Limb (tissue), 2 donors: Measurements from ENCODE around the gene OSBP2.
A peak's percentile ranks its signal among the peaks of the same experiment; 100 is the strongest.
"Not testable (repeated sequence)": the region's sequence is repeated elsewhere in the genome, so short reads cannot be mapped to it uniquely, and the experiment has no call there.

Source experiments
- DNase-seq, 2 donors: peaks; one replicate each; pipeline ENCODE4 v3.0.0-alpha.2; 2016; ENCODE audit errors: extremely low spot score in 2 of 2

The OSBP2 gene

GRCh38 chr22:30676565-30676964 lies 18.1 kb upstream of the OSBP2 start:
- DNase-seq = not testable (repeated sequence)

DNA sequence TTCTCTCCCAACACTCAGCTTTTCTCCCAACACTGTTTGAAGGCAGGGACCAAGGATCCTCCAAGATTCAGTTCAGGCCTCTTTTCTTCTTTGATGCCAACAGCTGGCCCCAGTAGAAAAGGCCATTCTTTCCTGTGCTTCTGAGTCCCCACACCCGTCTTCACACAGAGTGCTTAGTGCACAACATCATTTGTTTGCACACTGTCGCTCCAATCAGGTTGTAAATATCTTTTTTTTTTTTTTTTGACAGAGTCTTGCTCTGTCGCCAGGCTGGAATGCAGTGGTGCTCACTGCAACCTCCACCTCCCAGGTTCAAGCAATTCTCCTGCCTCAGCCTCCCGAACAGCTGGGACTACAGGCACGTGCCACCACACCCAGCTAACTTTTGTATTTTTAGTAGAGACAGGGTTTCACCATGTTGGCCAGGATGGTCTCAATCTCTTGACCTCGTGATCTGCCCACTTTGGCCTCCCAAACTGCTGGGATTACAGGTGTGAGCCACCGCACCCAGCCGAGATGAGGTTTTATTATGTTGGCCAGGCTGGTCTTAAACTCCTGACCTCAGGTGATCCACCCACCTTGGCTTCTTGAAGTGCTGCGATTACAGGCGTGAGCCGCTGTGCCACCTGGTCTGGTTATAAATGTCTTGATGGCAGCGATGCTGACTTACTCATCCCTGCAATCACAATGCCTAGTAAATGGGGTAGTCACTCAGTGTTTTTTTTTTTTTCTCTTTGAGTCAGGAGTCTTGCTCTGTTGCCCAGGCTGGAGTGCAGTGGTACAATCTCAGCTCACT lies 14.6 kb upstream of the OSBP2 start:
- DNase-seq = not testable (repeated sequence)

DNA sequence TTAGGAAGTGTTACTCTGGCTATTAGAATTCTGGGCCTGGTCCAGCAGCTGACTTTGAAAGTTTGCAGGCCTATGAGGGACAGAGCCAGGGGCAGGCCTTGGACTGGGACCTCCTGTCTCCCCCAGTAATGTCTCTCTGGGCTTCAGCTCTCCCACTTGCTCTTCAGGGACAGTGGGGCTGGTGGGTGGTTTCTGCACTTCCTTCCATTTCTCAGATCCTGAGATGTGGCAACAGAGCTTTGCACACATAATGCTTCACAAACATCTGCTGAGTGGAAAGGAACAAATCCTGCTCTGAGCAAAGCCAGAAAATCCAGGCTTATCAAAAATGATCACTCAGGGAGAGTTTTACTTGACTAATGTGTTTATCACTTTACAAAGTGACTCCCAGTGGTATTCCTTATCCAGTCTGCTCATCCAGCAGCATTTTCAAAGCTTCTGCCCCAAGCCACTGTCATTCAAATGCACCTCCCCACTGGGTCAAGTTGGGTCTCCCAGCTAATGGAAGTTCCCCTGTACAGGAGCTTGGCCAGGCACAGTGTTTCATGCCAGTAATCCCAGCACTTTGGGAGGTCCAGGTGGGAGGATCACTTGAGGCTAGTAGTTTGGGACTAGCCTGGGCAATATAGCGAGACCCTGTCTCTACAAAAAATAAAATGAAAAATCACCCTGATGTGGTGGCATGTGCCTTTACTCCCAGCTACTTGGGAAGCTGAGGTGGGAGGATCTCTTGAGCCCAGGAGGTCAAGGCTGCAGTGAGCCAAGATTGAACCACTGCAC lies 13.5 kb upstream of the OSBP2 start:
- DNase-seq = no peak

DNA sequence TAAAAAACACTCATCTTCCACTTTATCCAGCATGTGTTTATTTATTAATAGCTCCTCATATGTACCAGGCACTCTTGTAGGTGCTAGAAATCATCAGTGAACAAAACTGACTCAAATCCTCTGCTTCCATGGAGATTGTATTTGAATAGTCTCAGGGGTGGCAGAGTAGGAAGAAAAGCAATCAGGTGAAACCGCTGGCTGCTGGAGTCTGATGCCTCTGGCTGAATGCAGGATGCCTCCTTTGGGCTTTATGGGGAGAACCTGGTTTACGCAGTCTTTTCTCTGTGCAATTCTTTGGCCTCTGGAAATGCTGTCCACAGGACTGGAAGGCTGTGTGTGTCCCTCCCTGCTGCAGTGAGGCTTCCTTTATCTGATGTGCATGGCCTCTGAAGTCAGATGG lies 12.8 kb upstream of the OSBP2 start:
- DNase-seq = no peak

DNA sequence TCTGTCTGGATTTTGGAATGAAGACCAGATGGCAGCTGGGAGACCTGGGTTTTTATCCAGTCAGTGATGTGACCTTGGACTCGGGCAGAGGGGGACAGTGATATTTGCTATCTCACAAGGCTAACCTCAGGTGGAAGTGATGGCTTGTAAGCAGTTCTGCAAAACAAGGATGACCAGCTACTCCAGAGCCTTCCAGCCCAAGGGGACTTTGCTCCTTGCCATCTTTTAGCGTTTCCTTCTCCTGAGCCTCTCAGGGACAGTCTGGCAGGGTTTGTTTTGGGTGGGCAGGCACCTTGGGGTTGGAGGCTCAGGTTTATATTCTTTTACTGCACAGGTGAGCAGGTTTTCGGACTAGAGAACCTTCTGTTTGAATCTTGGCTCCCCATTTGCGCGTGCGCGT lies 9.5 kb upstream of the OSBP2 start:
- DNase-seq = no peak

- DNase-seq = no peak
Observed at GRCh38 chr22:30687358-30687757, 7.3 kb upstream of the OSBP2 start.

DNA sequence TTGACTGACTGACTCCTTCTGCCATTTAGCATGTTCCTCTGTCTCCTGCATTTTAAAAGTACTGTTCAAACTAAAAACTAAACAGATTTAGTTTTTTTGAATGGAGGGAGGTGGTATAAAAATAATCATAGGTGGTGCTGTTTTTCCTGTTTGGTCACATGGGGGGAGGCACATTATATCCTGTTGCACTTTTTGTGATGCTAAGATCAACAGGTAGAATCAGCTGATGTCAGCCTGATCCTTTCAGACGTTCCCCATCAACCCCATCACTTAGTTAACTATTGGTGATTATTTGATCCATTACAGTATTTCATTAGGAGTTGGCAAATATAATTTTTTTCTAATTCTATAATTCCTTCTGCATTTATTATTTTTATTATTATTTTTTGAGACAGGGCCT lies 5.1 kb upstream of the OSBP2 start:
- DNase-seq = no peak

- no peak for DNase-seq
Observed at GRCh38 chr22:30691204-30691603, 3.5 kb upstream of the OSBP2 start.

GRCh38 chr22:30694171-30694639 lies 469 bp upstream of the OSBP2 start:
- peak; percentile 43 to 81 for DNase-seq

- peak in 1 of 2 donors; percentile 40 for DNase-seq
Observed at GRCh38 chr22:30695351-30695851, 727 bp downstream of the OSBP2 start.

DNA sequence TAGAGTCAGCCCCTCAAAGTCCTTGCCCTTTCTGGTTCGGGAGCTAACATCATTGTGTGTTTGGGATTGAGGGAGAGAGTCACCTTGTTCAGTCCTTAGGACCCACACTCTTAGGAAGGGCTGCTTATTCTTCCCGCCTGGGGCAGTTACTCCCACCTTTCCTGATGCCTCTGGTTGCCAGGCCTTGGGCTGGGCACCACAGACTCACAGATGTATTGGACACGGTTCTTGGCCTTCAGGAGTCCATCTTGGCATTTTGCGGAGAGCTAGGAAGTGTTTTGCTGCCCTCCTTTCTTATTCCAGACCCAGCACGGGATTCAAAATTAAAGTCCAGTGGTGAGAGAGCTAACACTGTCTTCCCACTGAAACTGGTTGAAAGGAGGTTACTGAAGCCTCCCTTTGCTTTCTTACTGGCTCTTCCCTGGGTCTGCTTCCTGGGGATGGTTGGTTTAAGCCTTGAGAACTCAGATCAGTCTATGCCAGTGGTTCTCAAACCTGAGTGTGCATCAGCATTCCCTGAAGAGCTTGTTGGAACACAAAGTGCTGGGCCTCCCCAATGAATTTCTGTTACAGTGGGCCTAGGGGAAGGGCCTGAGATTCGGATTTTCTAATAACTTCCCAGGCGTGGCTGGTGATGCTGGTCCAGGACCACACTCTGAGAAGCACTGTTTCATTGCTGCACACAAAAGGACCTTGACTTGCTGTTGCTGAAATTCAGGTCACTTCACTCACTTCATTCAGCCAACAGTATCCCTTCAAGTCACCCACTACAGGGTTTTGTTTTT lies 1.4 kb downstream of the OSBP2 start:
- DNase-seq = no peak

DNA sequence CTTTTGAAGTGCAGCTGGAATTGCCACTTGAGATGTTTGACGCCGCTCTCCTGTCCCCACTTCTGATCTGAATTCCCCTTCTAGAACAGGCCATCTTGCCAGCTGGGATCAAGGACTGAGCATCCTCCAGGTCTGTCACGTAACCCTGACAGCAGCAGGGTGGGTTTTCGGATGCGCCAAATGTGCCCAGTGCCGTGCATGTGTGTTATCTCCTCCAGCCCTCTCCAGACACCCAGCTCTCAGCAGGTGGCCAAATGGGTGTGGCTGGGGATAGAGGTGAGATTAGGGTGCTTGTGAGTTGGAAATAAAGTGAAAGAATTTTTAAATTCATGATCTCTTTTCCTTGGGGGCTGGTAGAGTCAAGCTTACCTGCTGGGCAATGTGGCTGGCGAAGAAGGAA lies 3.3 kb downstream of the OSBP2 start:
- no peak for DNase-seq

GRCh38 chr22:30701872-30702271 lies 7.2 kb downstream of the OSBP2 start:
- no peak for DNase-seq

GRCh38 chr22:30702856-30703255 lies 8.2 kb downstream of the OSBP2 start:
- DNase-seq = no peak

DNA sequence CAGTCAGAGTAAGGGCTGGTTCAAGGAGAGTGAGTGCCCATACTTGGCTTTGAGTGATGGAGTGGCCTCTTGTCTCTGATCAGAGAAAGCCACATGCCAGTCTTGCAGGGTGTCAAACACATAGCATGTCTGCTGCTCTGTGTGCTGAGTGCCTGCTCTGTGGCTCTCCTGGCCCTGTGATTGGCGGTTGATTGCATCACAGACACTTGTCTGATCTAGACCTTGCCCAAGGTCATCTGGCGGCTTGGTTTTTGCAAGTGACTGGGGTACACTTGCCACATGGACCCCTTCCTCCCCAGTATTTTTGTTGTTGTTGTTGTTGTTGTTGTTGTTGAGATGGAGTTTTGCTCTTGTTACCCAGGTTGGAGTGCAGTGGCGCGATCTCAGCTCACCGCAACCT lies 10.3 kb downstream of the OSBP2 start:
- no peak for DNase-seq

DNA sequence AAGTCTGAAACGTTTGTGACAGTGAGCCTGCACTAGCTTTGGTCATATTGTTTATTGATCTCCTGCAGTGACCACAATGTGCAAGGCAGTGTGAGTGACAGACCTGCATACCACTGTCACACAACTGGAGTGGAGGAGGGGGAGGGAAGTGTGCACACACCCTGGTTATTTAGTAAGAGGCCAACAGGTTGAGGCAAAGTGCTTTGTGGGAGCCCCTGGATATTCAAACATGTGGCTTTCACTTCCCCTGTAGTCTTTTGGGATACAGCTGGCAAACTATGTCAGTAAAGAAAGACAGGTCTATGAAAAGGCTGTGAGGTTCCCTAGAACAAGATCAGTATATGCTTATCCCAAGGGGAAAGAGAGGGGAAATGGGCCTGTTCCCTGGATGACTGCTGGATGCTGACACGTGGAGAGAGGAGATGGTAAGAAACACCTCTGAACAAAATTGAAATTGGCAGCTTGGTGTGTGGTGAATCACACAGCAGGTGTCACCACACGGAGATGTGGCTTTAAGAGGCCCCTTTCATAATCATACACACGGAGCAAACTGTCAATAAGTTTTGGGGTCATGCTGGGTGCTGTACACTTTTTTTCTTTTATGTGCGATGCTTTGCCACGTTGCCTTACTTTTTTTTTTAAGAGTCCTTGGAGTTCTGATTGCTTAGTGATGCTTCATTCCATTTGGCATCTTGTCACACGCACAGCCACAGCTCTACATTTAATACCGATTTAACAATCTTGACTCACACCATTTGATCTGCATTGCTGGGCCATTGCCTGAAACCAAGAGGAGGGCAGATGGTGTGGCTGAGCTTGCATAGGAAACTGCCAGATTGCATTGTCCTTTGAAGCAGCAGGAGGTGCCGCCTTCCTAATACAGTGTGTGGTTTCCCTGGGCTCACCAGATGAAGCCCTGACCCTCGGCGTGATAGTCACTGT lies 11.3 kb downstream of the OSBP2 start:
- no peak for DNase-seq

GRCh38 chr22:30709980-30710379 lies 15.3 kb downstream of the OSBP2 start:
- not testable (repeated sequence) for DNase-seq

DNA sequence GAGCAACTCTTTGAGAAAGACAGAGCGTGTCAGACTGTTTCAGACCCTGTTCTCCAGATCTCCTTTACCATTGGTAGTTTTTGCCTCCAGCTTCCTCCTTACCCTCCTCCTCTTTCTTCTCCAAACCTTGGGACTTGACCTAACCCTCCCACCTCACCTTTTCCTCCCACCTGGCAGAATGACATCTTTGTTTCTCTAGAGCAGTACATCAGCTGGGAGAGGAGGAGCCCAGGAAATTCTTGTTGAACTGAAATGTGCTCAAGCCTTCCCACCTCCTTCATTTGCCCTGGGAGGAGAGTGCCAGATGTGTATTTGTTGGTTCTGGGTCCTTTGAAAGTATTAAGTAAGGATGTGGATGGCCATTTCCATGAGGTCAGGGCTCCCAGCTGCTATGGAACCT lies 17.4 kb downstream of the OSBP2 start:
- no peak for DNase-seq

DNA sequence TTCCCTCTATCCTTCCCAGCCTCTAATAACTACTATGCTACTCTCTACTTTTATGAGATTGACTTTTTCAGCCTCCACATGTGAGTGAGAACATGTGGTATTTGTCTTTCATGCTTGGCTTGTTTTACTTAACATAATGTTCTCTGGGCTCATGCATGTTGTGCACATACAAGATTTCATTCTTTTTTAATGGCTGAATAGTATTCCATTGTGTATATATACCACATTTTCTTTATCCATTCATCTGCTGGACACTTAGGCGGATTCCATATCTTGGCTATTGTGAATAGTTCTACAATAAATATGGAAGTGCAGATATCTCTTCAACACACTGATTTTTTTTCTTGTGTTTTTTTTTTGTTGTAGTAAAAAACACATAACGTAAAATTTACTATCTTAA lies 19.4 kb downstream of the OSBP2 start:
- DNase-seq = no peak

GRCh38 chr22:30717331-30717921 lies 22.8 kb downstream of the OSBP2 start:
- DNase-seq = no peak
